Ramos (cell line): ENCODE measurements around the gene SMC4.

Experiments used
- in situ Hi-C: fragments of 300-500 bp; cut with MboI; formaldehyde crosslinking; loops from one replicate; pipeline ENCODE4 v1.14.3; 2022; ENCODE audit warnings: low sequenced_read_pairs; ENCODE audit not compliant: unreplicated experiment

The SMC4 gene

DNA sequence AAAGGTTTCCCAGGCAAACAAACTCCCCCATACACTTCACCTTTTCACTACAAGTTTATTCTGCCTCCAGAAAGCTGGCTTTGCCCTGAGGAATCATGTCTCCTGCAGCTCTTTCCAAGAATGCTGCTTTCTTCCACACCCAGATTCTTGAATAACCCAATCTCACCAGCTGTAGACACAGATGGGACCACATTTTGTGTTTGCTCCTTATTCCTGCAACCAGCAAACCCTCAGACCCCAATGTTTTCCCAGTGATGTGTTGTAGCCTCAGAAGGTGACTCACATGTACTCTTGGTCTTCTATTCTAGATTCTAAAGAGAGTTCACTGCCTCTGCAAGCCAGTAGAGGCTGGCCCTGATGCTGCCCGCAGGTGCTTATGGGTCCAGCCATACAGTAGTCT lies 73.8 kb downstream of the SMC4 start:
- in situ Hi-C loops, result no loop called here

DNA sequence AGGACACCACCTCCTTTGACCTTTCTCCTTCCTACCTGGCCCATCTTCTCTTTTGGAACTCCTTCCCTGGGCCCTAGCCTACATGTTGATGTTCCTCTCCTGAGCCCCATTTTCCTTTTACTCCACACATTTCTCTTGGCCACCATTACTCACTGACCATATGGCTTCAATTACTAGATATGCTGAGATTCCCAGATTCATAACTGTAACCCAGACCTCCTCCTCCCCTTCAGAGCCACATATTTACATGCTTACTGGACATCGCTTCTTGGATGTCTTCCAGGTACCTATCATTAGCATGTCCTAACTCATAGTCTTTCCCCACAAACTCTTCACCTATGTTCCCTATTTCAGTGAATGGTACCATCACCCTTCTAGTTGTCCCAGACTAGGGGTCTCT lies 74.5 kb downstream of the SMC4 start:
- in situ Hi-C loops, result no loop called here

DNA sequence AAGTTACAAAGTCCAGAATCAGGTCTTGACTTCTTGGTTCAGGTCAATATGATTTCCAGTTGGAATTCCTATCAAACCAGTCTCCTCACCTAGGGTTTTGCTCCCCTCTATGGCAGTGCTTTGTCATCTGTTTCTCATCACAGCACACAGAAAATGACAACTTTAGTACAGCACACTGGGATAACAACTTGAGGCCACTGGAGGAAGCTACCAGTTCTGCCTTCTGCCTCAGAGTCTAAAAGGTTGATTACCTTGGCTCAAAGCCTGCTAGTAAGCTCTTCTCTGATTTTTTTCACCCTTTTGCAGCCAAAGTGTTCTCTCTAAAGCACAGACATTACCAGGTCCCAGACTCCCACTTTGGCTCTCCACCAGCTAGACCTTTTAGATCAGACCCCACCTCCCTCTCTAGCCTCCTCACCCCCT lies 75.0 kb downstream of the SMC4 start:
- in situ Hi-C loops, result no loop called here

DNA sequence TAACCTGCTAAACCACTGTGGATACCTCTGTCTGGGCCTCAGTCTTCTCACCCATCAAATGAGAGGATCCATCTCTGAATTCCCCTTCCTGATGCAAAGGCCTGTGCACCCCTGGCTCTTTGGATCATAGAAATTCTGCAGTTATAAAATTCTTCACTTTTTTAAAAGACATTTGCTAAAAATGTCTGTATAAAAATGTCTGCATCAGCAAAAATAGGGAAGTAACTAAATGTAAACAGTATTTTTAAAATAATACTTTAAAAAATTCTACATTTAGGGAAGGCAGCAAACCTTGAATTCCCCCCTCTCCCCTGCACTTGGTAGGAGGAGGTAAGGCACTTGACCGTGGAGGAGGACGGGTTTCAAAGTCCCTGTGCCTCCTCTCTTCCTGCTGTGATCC lies 75.7 kb downstream of the SMC4 start:
- in situ Hi-C loops, result loop anchor here (25.0 kb wide), 1 partner anchor 588 kb away; no protein-coding TSS in a partner anchor

DNA sequence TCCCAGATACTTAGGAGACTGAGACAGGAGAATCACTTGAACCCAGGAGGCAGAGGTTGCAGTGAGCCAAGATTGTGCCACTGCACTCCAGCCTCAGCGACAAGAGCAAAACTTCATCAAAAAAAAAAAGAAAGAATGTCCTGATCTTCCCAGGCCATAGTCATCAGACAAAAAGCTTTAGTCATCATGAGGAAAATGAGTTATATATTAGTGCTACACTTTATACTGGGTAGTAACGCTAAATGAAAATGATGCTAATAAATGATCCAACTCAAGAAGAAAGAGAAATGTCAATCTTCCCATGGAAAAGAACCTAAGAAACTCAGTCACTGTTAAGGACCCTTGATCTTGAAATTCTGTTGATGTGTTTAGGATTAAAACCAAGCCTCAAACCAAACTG lies 76.4 kb downstream of the SMC4 start:
- in situ Hi-C loops, result loop anchor here (25.0 kb wide), 1 partner anchor 589 kb away; no protein-coding TSS in a partner anchor

DNA sequence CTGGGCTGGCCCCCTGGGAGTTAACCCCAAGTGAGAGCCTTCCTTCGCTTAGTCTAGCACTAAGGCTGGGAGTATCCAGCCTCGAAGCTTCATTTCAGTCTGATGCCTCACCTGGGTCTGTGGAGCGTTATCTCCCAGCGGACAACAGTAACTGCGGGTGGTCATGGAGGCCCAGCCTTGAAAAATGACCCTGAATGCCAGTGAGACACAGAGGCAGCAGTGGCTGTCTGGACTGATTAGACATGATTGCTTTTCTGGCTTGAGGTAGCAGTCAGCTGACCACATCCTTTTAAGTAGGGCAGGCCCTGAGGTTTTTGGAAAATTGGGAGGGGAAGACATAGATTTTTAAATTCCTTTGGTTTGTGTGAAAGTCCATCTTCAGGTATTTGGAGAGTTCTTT lies 78.3 kb downstream of the SMC4 start:
- in situ Hi-C loops, result loop anchor here (25.0 kb wide), 1 partner anchor 590 kb away; no protein-coding TSS in a partner anchor

DNA sequence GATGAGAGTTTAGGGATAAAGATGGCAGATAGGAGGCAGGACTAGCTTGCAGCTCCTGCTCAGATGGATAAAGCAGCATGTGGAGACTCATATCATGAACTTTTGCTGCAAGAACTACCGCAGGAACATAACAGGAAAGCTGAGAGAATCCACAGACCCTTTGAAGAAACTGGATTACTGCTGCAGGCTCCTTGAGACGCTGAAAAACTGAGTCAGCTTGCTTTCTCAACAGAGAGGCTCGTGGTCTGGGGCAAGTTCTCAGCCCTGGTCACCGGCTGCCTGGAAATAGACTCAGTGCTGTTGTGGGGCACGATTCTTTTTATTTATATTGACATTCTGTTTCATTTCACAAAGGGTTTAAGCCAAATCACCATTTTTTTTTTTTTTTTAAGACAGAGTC lies 78.9 kb downstream of the SMC4 start:
- in situ Hi-C loops, result loop anchor here (25.0 kb wide), 1 partner anchor 591 kb away; no protein-coding TSS in a partner anchor

DNA sequence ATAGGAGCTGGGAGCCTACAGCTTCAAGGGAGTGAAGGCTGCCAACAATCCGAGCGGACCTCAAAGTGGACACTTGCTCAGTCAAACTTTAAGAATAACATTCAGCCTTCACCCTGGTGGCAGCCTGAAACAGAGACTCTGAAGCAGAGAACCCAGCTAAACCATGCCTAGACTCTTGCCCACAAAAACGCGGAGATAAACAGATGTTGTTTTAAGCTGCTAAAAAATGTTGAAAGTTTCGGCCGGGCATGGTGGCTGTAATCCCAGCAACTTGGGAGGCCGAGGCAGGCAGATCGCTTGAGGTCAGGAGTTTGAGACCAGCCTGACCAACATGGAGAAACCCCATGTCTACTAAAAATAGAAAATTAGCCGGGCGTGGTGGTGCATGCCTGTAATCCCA lies 79.9 kb downstream of the SMC4 start:
- in situ Hi-C loops, result loop anchor here (25.0 kb wide), 1 partner anchor 592 kb away; no protein-coding TSS in a partner anchor

DNA sequence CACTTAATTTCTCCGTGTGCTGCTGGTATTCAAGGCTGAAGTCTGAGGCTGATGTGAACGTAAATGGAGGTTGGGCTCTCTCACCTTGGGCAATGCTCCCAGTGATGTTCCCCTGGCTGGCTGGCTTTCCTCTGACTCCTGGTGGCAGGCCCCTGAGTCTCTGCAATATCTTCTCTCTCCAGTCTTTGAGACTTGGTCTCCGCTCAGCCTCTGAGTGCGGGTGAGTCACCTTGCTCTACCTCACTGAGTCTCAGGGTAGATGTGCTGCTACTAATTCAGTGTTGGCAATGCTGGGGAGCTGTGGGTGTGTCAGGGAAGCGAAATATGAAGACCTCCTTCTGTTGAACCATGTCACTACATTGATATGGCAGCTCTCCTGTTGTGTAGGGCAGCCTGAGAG lies 81.5 kb downstream of the SMC4 start:
- in situ Hi-C loops, result loop anchor here (10.0 to 25.0 kb wide), 3 partner anchors 316 to 594 kb away; no protein-coding TSS in a partner anchor

DNA sequence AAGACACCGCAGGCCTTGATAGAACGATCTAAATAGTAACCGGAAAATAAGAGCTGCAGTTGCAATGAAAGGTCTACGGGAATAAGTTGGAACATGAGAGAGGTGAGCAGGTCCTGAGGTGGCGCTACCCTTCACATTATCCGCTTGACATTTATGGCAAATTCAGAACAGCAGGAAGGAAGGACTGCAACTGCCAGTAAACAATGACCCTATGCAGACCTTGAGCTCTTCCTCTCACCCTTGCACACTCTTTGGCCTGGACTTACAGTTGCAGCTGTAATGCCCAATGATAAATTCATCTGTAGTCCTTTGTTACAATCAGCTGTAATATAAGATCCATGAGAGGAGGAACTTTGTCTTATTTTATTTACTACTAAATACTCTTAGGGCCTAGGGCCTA lies 82.4 kb downstream of the SMC4 start:
- in situ Hi-C loops, result loop anchor here (10.0 to 25.0 kb wide), 3 partner anchors 317 to 595 kb away; no protein-coding TSS in a partner anchor

DNA sequence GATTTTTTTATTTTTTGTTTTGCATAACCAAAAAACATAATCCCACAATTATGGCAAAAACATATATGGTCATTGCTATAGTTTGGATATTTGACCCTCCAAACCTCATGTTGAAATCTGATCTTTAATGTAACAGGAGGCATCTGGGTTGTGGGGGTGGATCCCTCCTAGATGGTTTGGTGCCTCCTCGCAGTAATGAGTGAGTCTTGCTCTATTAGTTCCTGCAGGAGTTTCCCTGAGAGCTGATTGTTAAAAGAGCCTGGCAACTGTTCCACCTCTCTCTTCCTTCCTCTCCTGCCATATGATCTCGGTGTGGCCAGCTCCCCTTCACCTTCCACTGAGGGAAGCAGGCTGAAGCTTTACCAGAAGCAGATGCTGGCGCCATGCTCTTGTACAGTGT lies 83.3 kb downstream of the SMC4 start:
- in situ Hi-C loops, result loop anchor here (10.0 to 25.0 kb wide), 3 partner anchors 318 to 595 kb away; no protein-coding TSS in a partner anchor
